HepG2 (cell line): Measurements from ENCODE around the gene NEURL1. TPM values are rescaled to one million over a fixed set of nuclear protein-coding genes. Genes with fewer than 3 reads are reported as not detected.

Experiments
- ELF1 ChIP-seq: sonication (generic); formaldehyde crosslinking; IDR thresholded peaks from 2 replicates; pipeline ENCODE4 v1.4.0; 2020; ENCODE audit warnings: missing genetic modification reagents
- ERF ChIP-seq: IDR thresholded peaks from 2 replicates; pipeline ENCODE4 v1.6.1; 2018; ENCODE audit warnings: missing biosample characterization, missing genetic modification reagents
- GMEB2 ChIP-seq: IDR thresholded peaks from 2 replicates; pipeline ENCODE4 v1.6.1; 2016; ENCODE audit warnings: missing biosample characterization, missing genetic modification reagents, low read depth
- GPN1 ChIP-seq: sonication (generic); formaldehyde crosslinking; IDR thresholded peaks from 2 replicates; pipeline ENCODE4 v1.5.1; 2020; ENCODE audit warnings: missing genetic modification reagents, borderline replicate concordance
- HMGXB4 ChIP-seq, 2 experiments: sonication (generic) in 1 of 2; formaldehyde crosslinking in 1 of 2; IDR thresholded peaks; 2 replicates each; pipeline versions ENCODE4 v1.4.0 to v1.6.1; 2018 to 2020; ENCODE audit warnings: missing genetic modification reagents in 2 of 2, borderline replicate concordance in 1 of 2, low read depth in 1 of 2, mild to moderate bottlenecking in 1 of 2, missing biosample characterization in 1 of 2
- PHF21A ChIP-seq: sonication (generic); formaldehyde crosslinking; IDR thresholded peaks from 2 replicates; pipeline ENCODE4 v1.5.0; 2020; ENCODE audit warnings: mild to moderate bottlenecking, missing genetic modification reagents
- RARA ChIP-seq: IDR thresholded peaks from 2 replicates; pipeline ENCODE4 v1.6.1; 2016; ENCODE audit warnings: missing genetic modification reagents, missing compliant biosample characterization
- SKIL ChIP-seq: sonication (generic); formaldehyde crosslinking; IDR thresholded peaks from 2 replicates; pipeline ENCODE4 v1.8.0; 2022; ENCODE audit warnings: missing genetic modification reagents, mild to moderate bottlenecking, moderate library complexity, borderline replicate concordance
- ZNF629 ChIP-seq: sonication (generic); formaldehyde crosslinking; conservative IDR thresholded peaks from 2 replicates; pipeline ENCODE4 v1.5.0; 2020; ENCODE audit warnings: missing genetic modification reagents
- ZNF766 ChIP-seq: sonication (generic); formaldehyde crosslinking; IDR thresholded peaks from 2 replicates; pipeline ENCODE4 v1.5.0; 2020; ENCODE audit warnings: missing genetic modification reagents, borderline replicate concordance
- polyA plus RNA-seq, 8 experiments: library from polyadenylated mRNA; depleted of rRNA in 3 of 8; stranded (reverse) in 7 of 8; unstranded in 1 of 8; fragments of >200 nt; fragmentation: Illumina TruSeq in 4 of 8; extraction: Trizol in 4 of 8; gene quantifications; 2 replicates each; pipeline versions ENCODE4 v1.2.1 to v1.2.3, GENCODE V29; 2011 to 2016; ENCODE audit warnings: low read depth in 4 of 8, missing spikeins in 1 of 8, mixed read lengths in 1 of 8; ENCODE audit not compliant: insufficient read depth in 1 of 8
- total RNA-seq, 5 experiments: library from RNA; depleted of rRNA; stranded (reverse); fragments of >200 nt; fragmentation: Illumina TruSeq; extraction: Trizol; gene quantifications; 2 replicates each; pipeline ENCODE4 v1.2.3, GENCODE V29; 2016; ENCODE audit warnings: low read depth in 1 of 5

Gene NEURL1
- total and polyA plus RNA-seq, 2 of the 13 experiments (the other 11 are each of a cell fraction or from before 2014, with no cell fraction given) = not detected

GRCh38 chr10:103584216-103585010, 90.9 kb downstream of the NEURL1 start (continued):
- TF ChIP-seq HMGXB4 (CRISPR knock-in tag; IDR thresholded peaks at IDR 0.05; ENCODE audit: borderline replicate concordance in 1 of 2, low read depth in 1 of 2) = no peak
- TF ChIP-seq GPN1 (CRISPR knock-in tag) = no peak
- no peak for TF ChIP-seq ZNF766 (CRISPR knock-in tag)
- no peak for TF ChIP-seq RARA (CRISPR knock-in tag)
- no peak for TF ChIP-seq ERF (CRISPR knock-in tag)
- TF ChIP-seq PHF21A = no peak
- no peak for TF ChIP-seq SKIL (CRISPR knock-in tag)
- no peak for TF ChIP-seq ZNF629 (CRISPR knock-in tag)
- TF ChIP-seq GMEB2 (CRISPR knock-in tag) = no peak
- TF ChIP-seq ELF1 (CRISPR knock-in tag) = no peak
